HG03342 (cell line): Measurements from ENCODE around the gene COL15A1.

Experiments used
- ATAC-seq: cut with Tn5 transposase; IDR thresholded peaks from one replicate; pipeline ENCODE4 v1.9.1; 2021; ENCODE audit warnings: mild to moderate bottlenecking, moderate library complexity; ENCODE audit not compliant: unreplicated experiment

COL15A1 gene

DNA sequence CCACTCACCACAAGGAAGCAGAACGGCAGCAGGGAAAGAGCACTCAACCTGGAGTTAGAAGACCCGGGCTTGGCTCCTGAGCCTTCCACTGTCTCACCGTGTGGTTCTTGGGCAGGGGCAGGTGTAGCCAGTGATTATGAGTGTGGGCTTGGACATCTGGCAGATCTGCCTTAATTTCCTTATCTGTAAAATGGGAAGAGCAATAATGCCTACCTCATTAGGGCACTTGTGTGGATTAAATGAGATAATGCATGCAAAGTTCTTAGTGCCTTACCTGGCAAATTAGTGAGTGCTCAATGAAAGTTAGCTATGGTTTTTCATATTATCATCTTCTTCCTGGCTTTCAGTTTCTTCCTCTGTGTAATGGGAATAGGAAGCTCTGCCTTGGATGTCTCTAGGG lies 28.1 kb upstream of the COL15A1 start:
- ATAC-seq: no peak

DNA sequence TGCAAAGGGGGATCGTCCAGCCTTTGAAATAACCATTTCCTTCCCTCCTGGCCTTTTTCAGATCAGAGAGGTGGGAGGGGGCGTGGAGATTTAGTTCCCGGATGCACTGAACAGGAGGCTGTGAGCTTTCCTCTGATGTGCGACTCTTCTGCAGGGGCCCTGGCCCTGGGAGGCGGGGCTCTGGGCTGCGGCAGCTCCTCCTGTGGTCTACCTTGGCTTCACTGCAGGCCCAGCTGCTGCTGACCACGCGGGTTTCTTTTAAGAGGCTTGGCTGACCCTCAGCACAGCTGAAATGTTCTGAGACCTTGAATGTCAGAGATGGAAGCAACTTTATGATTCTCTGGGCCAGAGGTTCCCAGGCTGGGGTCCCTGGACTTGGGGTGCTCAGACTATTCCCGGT lies 27.0 kb upstream of the COL15A1 start:
- ATAC-seq: no peak

DNA sequence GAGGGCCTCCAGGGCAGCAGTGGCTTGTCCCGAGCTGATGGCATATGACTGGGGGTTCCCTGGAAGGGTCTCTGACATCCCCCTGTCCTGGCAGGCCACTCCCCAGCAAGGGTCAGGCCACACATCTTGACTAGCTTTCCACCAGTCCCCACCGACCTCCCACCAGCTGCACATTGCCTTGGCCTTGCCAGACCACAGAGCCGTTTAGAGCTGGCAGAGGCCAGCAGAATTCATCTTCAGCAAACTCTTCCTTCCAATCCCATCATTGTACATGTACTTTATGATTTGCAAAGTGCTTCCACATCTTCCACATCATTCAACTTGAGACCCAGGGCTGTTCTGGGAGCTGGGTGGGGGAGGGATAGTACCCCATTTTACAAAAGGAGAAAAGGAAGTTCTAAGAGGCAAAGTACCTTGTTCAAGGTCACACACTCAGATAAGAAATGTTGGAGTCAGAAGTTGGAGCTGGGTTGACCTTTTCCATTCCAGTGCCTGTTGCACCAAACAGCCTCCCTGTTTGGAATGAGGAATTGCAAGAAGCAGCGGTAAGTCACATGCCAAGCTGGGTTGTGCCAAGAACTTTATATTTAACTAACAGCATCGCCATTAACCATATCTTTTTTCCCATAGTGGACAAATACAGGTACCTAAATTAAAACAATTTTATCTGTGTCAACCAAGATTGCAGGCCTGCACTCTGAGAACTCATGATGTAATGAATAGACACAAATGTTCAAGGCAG lies 25.8 kb upstream of the COL15A1 start:
- ATAC-seq: no peak

DNA sequence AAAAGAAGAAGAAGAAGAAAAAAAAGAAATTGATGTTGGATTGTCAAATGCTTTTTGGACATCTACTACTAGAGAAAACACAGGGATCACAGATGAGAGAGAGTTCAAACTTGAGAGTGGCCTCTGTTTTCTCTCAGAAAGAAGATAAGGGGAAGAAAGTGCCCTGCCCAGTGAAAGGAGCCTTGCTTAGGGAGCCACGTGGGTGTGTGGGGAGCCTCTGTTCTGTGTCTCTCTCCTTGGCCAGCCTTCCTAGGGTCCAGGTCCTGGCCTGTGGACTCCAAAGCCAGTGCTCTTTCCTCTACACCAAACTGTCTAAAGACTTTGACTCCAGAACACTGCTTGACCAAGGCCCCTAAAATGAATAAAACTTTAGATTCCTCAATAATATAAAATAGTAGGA lies 22.0 kb upstream of the COL15A1 start:
- ATAC-seq: no peak

DNA sequence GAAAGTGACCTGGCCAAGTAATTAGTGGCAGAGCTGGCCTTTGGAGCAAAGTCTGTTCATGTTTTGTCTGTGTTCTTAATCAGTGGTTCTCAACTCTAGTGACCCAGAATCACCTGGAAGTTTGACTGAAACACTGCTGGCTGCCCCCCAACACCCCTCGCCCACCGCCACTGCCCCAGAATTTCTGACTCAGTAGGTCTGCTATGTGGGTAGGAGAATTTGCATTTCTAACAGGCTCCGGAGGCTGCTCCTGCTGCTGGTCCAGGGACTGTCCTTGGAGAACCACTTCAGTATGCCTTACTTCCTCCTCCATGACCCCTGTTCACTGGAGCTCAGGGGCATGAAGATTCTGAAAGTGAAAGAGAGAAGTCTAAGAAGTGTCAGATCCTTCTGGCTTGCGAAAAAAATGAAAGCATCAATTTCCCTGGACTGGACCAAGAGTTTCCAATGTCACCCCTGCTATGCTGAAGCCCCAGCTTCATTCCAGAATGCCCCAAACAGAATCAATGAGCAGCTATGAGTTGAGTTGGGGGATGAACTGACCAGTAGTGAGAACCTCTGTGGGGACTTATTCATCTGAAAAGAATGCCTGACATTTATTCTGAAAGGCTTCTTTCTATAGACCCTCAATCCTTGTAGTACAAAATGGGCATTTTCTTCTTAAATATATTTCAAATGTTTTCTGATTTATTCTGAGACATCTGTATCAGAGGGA lies 20.8 kb upstream of the COL15A1 start:
- no peak for ATAC-seq

DNA sequence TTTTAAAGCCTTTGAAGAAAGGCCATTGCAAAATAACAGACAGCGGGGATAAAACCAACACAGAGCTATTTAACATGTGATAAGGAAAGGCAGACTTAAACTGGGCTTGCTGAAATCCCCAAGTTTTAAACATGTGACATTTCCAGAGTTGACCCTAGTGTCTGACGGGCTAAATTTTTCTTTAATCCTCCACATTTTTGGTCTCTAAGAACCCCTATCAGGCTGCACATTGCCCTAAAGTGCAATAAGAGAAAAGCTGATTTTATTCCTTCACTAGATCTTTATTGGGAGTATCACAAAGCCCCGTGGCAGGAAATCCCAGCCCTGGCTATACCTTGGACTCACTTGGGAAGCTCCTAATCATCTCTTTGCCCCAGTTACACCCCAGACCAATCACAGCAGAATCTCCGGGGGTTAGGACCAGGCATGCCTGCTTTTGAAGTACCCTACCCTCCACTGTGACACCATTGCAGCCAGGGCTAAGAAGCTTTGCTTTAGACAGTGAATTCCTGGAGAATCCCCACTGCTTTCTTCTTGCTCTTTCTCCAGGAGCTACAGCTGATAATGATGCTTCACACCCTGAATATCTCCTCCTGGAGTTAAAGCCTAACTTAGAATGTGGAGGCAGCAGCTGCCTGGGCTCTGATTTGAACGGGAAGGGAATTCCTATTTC lies 20.1 kb upstream of the COL15A1 start:
- ATAC-seq: no peak

DNA sequence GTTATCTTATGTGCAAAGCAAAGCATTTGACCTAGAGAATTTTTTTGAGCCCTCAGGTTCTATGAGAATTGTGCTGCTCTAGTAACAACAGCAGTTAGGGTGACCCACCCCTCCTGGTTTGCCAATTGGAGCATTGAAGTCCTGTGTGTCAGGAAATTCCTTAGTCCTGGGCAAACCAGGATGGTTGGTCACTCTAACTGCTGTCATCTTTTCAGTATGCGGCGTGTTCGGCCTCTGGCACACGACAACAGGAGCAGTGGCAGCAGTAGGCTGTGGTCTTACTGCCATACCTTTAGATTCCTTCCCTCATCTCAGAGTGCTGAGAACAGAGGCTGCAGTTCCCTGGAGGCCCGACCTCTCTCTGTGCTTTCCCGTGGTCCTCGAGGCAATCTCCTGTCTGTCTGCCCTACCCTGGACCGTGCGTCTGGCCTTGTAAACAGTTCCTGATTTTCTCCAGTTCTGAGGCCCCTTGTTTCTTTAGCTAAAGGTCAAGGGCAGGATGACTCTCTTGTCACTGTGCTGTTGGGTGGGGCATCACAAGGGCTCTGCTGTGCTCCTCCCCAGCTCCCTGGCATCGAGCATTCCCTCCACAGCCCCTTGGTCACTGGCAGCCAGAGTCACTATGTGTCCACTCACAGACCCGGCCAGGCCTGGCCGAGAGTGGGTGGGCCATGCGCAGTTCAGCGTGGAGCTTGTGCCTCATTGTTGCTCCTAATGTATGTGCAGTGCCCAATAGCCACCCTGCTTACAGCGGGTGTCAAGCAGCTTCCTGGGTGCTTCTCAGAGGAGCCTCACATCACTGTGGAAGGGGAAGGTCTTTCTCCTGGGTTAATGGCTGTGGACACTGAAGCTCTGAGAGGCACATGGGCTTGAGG lies 18.5 kb upstream of the COL15A1 start:
- no peak for ATAC-seq

DNA sequence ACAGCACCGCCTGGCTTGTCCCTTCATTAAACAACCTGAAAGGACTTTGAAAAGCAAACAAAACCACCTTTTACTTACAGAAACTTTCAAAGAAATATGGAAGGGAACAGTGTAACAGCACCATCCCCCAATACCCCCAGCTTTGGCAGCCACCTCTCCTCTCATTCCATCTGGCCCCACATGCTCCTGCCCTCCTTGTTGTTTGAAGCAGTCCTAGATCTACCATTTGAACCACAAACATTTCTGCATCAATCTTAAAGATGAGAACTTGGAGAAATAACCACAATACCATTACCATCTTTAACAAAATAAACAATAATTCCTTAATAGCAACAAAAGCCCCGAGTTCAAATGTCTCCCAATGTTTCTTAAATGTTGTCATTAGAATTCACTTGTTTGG lies 17.8 kb upstream of the COL15A1 start:
- ATAC-seq: no peak

DNA sequence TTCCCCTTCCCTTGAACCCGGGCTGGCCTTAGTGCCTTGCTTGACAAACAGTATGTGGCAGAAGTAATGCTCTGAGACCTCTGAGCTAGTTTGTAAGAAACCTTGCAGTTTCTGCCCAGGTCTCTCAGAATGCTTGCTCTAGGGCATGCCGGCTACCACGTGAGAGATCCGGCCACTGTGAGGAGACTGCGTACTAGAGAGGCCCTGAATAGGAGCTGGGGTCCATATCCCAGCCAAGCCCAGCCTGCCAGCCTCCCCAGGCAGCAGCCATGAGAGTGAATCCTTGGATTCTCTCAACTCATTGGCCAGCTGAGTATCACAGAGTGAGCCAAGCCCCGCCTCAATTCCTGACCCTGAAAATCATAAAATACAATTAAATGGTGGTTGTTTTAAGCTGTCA lies 16.0 kb upstream of the COL15A1 start:
- no peak for ATAC-seq

DNA sequence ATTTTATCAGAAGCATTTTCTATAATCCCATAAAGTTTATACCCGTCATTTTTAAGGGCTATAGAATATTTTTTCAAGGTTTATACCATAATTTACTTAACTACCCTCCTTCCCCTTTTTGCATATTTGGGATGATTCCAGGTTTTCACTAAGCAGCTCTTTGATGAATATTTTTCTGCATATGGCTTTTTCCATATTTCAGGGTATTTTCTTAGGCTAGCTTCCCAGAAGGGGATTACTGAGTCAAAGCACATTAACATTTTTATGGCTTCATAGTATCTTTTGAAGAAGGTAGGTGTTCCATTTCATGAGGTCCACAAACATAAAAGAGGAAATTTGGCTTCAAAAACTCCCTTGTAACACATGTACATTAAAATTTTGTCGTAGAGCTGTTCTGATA lies 14.6 kb upstream of the COL15A1 start:
- ATAC-seq: no peak

DNA sequence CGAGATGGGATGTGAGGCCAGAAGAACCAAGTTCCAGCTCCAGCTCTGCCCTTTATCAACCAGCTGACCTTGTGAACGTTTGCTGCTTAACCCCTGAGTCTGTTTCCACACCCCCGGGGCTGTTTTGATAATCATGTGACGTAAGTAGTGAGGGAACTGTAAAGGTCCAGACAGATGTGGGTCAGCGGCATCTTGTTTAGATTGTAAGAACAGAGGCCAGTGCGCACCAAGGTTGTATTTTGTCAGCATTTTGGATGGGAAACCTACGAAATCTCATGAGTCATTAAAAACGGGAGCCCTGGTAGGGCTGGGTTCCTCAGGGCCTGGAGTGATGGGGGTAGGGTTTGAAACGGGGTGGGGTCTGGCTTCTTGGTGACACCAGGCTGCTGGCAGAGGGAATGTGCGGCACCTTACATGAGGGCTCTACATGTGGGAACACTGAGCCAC lies 13.8 kb upstream of the COL15A1 start:
- no peak for ATAC-seq

DNA sequence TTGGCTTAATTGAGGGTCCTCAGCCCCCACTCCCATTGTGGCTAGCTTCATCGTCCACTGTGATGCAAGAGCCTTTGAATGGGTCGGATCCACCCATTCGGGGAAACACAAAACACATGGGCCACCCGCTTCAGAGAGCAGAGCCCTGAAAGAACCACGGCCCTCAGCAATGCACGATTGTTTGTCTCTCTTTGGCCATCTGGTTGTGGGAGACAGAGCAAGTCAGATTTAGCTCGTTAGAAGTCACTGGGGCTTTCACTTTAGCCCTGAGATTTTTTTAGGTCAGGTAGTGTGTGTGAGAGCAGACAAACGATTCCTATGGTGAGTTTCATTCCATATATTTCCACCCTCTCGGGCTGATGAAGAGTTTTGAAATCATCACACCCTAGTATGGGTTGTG lies 12.9 kb upstream of the COL15A1 start:
- no peak for ATAC-seq

DNA sequence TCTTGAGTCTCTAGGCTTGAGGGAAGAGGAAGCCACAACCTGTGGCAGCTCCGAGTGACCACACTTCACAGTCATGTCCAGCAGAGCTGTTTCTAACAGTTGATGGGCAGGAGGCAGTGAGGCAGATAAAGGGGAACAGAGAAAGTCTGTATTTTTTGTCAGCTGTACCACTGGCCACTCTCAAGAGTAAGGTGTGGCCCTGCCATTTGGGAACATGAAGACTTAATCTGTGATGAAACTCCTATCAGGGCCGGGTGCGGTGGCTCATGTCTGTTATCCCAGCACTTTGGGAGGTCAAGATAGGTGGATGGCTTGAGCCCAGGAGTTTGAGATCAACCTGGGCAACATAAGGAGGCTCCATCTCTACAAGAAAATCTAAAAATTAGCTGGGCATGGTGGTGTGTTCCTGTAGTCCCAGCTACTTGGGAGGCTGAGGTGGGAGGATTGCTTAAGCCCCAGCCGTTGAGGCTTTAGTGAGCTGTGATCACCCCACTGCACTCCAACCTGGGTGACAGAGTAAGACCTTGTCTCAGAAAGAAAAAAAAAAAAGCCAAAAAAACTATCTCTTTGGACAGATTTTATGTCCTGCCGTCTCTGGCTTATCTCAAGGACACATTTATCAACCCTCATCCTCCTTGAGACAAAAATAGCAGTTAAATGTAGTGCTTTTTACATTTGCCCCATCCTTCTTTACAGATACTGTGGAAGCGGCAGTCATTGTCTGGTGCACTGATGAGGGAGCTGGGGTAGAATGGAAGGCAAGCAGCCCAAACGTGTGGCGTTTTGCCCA lies 11.9 kb upstream of the COL15A1 start:
- no peak for ATAC-seq

DNA sequence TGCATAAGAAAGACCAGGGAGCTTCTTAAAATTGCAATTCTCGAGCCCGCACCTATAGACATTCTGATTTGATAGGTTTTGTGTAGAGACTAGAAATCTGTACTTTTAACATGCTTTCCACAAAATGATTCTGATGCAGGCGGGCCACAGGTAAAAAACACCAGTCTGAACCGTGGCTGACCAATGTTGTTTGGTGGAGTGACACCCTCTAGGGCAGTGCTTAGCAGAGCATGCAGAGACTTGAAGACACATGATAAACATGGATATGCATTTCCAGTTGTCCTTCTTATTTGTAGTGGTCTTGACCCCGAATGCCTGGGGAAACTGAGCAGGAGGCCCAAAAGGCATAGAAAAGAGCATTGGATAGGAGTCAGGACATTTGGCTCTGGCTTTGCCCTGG lies 10.5 kb upstream of the COL15A1 start:
- no peak for ATAC-seq

DNA sequence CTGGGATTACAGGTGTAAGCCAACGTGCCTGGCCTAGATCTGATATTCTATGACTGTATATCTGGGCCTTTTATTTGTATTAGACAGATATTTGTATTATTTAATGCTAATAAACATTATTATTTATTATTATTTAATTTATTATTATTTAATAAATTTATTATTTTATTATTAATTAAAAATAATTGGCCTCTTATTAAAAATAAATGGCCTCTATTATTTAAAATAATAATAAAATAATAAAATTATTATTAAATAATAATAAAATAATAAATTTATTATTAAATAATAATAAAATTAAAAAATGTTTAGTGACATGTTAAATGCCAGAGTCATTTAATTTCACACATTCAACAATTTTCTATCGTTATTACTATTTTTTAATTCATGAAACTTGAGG lies 9.8 kb upstream of the COL15A1 start:
- no peak for ATAC-seq

DNA sequence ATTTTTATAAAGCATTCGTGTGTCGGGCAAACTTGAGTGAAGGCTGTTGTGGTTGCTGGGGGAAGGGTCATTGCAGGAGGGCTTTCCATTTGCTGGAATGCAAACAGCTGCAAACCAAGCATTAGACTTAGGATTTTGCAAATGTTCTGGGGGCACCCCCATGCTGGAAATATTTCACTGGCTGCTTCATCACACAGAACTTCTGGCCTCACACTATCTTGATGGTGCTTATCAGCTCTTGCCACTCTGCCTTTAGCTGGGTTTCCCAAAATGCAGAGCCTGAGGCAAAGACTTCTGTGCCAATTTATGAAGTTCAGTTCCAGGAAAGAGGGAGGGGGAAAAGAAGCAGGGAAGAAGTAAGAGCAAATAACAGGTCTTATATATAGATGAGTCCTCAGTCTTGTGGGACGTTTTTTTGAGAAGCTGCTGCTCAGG lies 8.6 kb upstream of the COL15A1 start:
- ATAC-seq: no peak

DNA sequence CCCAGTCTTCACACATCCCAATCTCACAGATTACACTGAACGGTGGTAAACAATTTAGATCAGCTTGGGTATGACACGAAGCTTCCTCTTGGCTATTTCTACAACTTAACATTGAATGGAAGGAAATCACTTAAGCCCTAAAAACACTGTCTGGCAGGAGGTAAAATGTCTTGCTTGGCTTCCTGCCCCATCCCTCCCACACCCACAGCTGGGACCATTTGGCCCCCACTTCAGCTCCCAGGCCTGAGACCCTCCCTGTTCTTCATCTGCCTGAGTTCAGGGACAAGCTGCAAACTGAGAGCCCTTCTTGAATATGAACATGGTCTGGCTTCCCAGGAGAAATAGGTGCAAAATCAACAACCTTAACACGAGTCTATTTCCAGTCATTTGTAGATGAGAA lies 3.4 kb upstream of the COL15A1 start:
- no peak for ATAC-seq

DNA sequence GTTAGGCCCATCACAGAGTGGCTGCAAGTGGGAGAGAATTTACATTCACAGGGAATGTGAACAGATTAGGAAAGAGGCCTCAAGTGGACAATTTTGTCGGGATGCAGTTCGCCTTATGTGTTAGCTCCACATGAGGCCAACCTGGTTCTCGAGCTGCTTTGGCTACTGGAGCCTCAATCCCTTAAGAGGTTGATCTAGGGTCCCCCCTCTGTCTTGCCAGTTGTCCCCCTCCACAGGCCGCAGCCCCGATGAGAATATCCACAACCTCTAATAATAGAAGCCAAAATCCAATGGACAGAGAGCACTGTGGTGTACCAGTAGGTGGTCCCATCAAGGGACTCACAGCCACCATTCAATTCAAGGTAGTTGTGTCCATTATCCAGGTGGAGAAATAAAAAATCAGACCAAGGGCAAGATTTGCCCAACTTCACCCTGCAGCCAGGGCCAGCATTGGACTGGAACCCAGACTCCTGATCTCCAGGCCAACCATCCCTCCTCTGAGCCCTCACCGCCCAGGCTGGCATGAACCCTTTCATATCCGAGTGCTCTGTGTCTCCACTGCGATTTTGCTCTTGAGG lies 1.7 kb upstream of the COL15A1 start:
- no peak for ATAC-seq

DNA sequence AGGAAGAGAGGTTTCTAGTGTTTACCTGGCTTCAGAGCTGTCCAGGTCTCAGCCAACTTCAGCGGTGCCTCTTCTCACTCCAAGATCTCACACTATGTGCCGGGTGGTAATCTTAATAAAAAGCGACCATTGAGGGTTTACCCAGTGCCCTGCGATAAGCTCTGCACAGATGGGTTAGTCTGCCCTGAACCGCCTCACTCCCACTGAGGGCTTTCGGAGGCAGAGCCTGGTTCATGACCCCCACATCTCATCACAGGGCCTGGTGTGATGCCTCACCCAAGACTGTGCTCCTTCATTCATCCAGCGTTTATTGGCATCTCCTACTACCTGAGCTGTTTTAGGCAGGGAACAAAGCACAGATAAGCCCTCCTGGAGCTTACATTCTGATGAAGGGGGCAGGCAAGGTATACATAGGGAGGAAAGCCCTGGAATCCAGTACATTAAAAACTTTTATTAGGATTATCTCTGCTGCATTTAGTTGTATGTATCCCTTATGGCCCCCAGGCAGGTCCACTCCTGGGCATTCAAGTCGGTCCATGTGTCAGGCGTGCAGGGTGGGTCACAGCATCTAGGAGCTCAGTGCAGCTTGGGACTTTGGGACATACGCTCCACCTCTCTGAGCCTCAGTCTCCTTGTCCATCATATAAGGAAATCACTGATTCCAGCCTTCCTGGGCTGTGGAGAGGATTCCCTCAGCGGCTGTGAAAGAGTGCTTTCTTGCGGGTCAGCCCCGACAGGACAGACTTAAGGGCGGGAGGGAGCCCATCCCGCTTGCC lies 613 bp upstream of the COL15A1 start:
- no peak for ATAC-seq
